Sigmoid colon (tissue), 4 donors: ENCODE results near the gene DYNC2I2.

Source experiments
- CTCF ChIP-seq, 4 experiments: fragments of 450-650 bp in 3 of 4; fragments of 200-600 bp in 1 of 4; IDR thresholded peaks; one replicate each; pipeline ENCODE4 v1.5.1; 2016 to 2019; ENCODE audit warnings: antibody characterized with exemption in 4 of 4, mild to moderate bottlenecking in 3 of 4, moderate library complexity in 2 of 4
- EP300 ChIP-seq, 4 donors: sonication (generic); formaldehyde crosslinking; IDR thresholded peaks; one replicate each; pipeline ENCODE4 v1.6.1; 2017; ENCODE audit warnings: antibody characterized with exemption in 4 of 4
- POLR2A ChIP-seq, 2 donors: fragments of 450-650 bp; IDR thresholded peaks; one replicate each; pipeline ENCODE4 v1.6.1; 2016; ENCODE audit warnings: antibody characterized with exemption in 2 of 2, mild to moderate bottlenecking in 2 of 2, moderate library complexity in 2 of 2

GRCh38 chr9:128638580-128638979, 18.1 kb downstream of the DYNC2I2 start:
- TF ChIP-seq CTCF (IDR thresholded peaks at IDR 0.05), result no peak
- no peak for TF ChIP-seq EP300 (IDR thresholded peaks at IDR 0.05)
- no peak for TF ChIP-seq POLR2A (IDR thresholded peaks at IDR 0.05)
